Measurements from ENCODE around the gene ALDH8A1.

The ALDH8A1 gene

GRCh38 chr6:134870677-134871498 lies 79.0 kb downstream of the ALDH8A1 start:
- DNase-seq (ENCODE audit: low read depth): no peak

GRCh38 chr6:134868812-134869211 lies 81.1 kb downstream of the ALDH8A1 start:
- DNase-seq (ENCODE audit: low read depth): no peak

All from non-pigmented ciliary epithelial cell (primary cell).